ENCODE measurements around the gene CPB2.

Gene CPB2

DNA sequence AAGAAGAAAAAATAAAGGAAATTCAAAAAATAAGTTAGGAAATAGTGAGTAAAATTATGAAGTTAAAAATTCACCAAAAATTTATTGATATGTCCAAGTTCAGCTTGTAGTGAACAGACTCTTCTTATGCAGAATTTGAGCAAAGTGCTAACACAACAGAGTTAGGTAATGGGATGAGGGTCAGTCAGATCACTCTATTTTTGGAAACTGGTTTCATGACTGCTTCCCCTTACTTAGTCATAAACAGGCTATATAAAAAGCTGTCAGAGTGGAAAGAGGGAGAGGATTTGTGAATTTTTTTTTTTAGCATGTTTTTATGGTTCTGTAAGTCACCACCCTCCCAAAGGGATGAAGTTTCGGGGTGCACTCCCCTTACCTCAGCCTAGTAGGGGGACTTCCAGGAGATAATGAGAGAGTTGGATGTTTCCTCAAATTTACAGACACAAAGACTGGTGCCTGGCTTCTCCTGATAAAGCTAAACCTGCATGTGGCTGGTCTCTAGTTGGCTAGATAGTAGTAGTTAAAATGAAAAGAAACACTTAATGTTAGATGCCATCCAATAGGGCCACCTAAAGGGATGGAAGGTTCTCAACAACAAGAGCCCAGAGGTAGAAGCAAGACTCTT, 4.5 kb downstream of the CPB2 start:
- Histone ChIP-seq H3K9me2 (replicated peaks; ENCODE audit: control insufficient read depth, low read length) (no peaks in the 10 kb centered on the region), H4K20me1 (ENCODE audit: control insufficient read depth, insufficient read depth, low read depth, low read length) (no peaks in the 10 kb centered on the region), H3K4me3 (ENCODE audit: low read length) (no peak overlapping the region), H3K79me2 (ENCODE audit: control insufficient read depth, low read length) (no peaks in the 10 kb centered on the region), H3K4me2 (ENCODE audit: low read length) (no peak overlapping the region), H3K36me3 (ENCODE audit: control insufficient read depth, low read length) (no peaks in the 10 kb centered on the region), H3K27ac (ENCODE audit: low read depth, low read length) (no peak overlapping the region), H3K27me3 (ENCODE audit: control insufficient read depth, low read length) (no peaks in the 10 kb centered on the region), H3F3A (ENCODE audit: control insufficient read depth, insufficient read depth) (no peaks in the 10 kb centered on the region), H3K9me3 (ENCODE audit: control insufficient read depth, insufficient read depth, low read length) (no peaks in the 10 kb centered on the region), H3K4me1 (ENCODE audit: control insufficient read depth, low read length) (peaks cover 22% of the 10 kb centered on the region)
- TF ChIP-seq EZH2phosphoT487 (IDR thresholded peaks at IDR 0.05; ENCODE audit: borderline replicate concordance, low read length) = no peak
- TF ChIP-seq, protein P1, sequence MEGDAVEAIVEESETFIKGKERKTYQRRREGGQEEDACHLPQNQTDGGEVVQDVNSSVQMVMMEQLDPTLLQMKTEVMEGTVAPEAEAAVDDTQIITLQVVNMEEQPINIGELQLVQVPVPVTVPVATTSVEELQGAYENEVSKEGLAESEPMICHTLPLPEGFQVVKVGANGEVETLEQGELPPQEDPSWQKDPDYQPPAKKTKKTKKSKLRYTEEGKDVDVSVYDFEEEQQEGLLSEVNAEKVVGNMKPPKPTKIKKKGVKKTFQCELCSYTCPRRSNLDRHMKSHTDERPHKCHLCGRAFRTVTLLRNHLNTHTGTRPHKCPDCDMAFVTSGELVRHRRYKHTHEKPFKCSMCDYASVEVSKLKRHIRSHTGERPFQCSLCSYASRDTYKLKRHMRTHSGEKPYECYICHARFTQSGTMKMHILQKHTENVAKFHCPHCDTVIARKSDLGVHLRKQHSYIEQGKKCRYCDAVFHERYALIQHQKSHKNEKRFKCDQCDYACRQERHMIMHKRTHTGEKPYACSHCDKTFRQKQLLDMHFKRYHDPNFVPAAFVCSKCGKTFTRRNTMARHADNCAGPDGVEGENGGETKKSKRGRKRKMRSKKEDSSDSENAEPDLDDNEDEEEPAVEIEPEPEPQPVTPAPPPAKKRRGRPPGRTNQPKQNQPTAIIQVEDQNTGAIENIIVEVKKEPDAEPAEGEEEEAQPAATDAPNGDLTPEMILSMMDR (IDR thresholded peaks at IDR 0.05; ENCODE audit: low read depth, low read length, poor library complexity, severe bottlenecking) = no peak

DNA sequence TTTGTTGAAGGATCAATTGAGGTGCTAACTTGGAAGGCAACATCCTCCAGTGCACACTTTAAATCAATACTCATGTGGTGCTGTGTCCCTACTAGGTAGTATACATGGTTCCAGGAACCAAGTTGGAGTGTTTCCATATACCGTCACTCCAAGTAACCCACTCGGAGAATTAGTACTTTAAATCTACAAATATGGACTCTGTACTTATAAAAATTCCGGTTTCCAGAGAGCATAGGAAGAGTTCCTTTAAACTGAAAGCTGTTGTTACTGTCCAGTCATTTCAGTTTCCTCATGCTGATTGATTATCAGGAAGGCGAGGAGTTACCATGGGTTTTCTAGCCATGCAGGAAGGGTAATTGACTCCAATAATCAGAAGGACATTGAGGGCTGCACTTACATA, 7.2 kb downstream of the CPB2 start:
- H3K27me3 ChIP-seq (ENCODE audit: control insufficient read depth, low read length) = peaks cover 12% of the 10 kb centered on the region
- H3K79me2 ChIP-seq (ENCODE audit: control insufficient read depth, low read length) = no peaks in the 10 kb centered on the region
- H3K9me3 ChIP-seq (ENCODE audit: control insufficient read depth, insufficient read depth, low read length) = no peaks in the 10 kb centered on the region
- H3K36me3 ChIP-seq (ENCODE audit: control insufficient read depth, low read length) = no peaks in the 10 kb centered on the region
- no peaks in the 10 kb centered on the region for H4K20me1 ChIP-seq (ENCODE audit: control insufficient read depth, insufficient read depth, low read depth, low read length)
- peaks cover 22% of the 10 kb centered on the region for H3K4me1 ChIP-seq (ENCODE audit: control insufficient read depth, low read length)
- H3K4me3 ChIP-seq (ENCODE audit: low read length) = no peak overlapping the region
- H3F3A ChIP-seq (ENCODE audit: control insufficient read depth, insufficient read depth) = no peaks in the 10 kb centered on the region
- H3K9me2 ChIP-seq (replicated peaks; ENCODE audit: control insufficient read depth, low read length) = no peaks in the 10 kb centered on the region
- TF ChIP-seq, protein P1 (IDR thresholded peaks at IDR 0.05; ENCODE audit: low read depth, low read length, poor library complexity, severe bottlenecking) = no peak
- no peak for TF ChIP-seq EZH2phosphoT487 (IDR thresholded peaks at IDR 0.05; ENCODE audit: borderline replicate concordance, low read length)
- H3K27ac ChIP-seq (ENCODE audit: low read depth, low read length) = no peak overlapping the region
- H3K4me2 ChIP-seq (ENCODE audit: low read length) = no peak overlapping the region

DNA sequence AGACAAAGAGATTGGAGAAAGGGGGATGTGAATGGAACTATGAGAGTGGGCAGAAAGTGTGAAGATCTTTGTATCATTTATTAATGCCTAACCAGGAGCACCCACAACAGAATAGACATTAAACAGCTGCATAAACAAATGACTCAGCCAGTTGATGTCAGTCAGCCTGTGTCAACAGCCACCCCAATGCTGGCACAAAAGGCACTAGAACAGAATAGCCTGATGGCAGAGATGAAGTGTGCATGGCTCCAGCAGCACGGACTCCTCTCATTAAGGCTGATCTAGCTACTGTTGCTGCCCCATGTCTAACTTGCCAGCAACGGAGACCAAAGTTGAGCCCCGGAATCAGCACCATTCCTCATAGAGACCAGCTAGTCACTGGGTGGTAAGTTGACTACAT, 7.8 kb downstream of the CPB2 start:
- peaks cover 19% of the 10 kb centered on the region for H3K4me1 ChIP-seq (ENCODE audit: control insufficient read depth, low read length)
- H3K9me2 ChIP-seq (replicated peaks; ENCODE audit: control insufficient read depth, low read length) = no peaks in the 10 kb centered on the region
- H3K4me3 ChIP-seq (ENCODE audit: low read length) = no peak overlapping the region
- no peaks in the 10 kb centered on the region for H3K36me3 ChIP-seq (ENCODE audit: control insufficient read depth, low read length)
- H3K4me2 ChIP-seq (ENCODE audit: low read length) = no peak overlapping the region
- peaks cover 12% of the 10 kb centered on the region for H3K27me3 ChIP-seq (ENCODE audit: control insufficient read depth, low read length)
- no peaks in the 10 kb centered on the region for H3K9me3 ChIP-seq (ENCODE audit: control insufficient read depth, insufficient read depth, low read length)
- H3K27ac ChIP-seq (ENCODE audit: low read depth, low read length) = no peak overlapping the region
- no peaks in the 10 kb centered on the region for H3K79me2 ChIP-seq (ENCODE audit: control insufficient read depth, low read length)
- no peaks in the 10 kb centered on the region for H4K20me1 ChIP-seq (ENCODE audit: control insufficient read depth, insufficient read depth, low read depth, low read length)
- no peaks in the 10 kb centered on the region for H3F3A ChIP-seq (ENCODE audit: control insufficient read depth, insufficient read depth)
- TF ChIP-seq, protein P1 (IDR thresholded peaks at IDR 0.05; ENCODE audit: low read depth, low read length, poor library complexity, severe bottlenecking) = no peak

Measured in DOHH2 (cell line).